SU-DHL-6 (cell line): ENCODE data around the gene TPK1.

Experiments
- EZH2phosphoT487 ChIP-seq: fragments of 200-600 bp; sonication (generic), shearing (Covaris generic); conservative IDR thresholded peaks from 2 replicates; pipeline ENCODE4 v1.6.1; 2018; ENCODE audit warnings: mild to moderate bottlenecking, antibody characterized with exemption, low read length, moderate library complexity, mixed read lengths
- TF ChIP-seq, protein P1 (sequence below): fragments of 200-600 bp; sonication (generic); IDR thresholded peaks from one replicate; pipeline ENCODE4 v1.5.1; 2017; ENCODE audit warnings: antibody characterized with exemption, mild to moderate bottlenecking, low read length, moderate library complexity; ENCODE audit not compliant: insufficient read depth, poor library complexity, severe bottlenecking

DNA sequence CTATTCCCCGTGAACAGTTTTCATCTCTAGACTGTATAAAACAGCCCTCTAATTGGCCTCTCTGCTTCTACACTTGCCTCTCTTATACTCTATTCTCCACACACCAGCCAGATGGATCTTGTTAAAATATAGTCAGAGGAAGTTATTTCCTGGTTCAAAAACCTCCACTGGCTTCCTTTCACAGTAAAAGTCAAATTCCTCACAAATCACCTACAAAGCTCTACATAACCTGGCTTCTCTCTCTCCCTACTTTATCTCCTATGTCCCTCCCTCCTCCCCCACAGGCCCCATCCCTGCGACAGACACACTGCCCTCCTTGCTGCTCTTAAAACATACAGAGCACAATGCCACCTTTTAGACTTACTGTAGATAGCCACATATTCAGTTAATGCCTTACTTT lies 60.1 kb downstream of the TPK1 start:
- TF ChIP-seq, protein P1, sequence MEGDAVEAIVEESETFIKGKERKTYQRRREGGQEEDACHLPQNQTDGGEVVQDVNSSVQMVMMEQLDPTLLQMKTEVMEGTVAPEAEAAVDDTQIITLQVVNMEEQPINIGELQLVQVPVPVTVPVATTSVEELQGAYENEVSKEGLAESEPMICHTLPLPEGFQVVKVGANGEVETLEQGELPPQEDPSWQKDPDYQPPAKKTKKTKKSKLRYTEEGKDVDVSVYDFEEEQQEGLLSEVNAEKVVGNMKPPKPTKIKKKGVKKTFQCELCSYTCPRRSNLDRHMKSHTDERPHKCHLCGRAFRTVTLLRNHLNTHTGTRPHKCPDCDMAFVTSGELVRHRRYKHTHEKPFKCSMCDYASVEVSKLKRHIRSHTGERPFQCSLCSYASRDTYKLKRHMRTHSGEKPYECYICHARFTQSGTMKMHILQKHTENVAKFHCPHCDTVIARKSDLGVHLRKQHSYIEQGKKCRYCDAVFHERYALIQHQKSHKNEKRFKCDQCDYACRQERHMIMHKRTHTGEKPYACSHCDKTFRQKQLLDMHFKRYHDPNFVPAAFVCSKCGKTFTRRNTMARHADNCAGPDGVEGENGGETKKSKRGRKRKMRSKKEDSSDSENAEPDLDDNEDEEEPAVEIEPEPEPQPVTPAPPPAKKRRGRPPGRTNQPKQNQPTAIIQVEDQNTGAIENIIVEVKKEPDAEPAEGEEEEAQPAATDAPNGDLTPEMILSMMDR, result no peak
- TF ChIP-seq EZH2phosphoT487, result no peak
